CD4-positive, alpha-beta T cell treated with Interleukin-15 for 4 hours (primary cell): ENCODE results near the gene STX11.

ENCODE experiments used
- DNase-seq: peaks from one replicate; pipeline ENCODE4 v3.0.0-alpha.2; 2020; ENCODE audit warnings: low spot score

The STX11 gene

GRCh38 chr6:144215402-144215931, 65.2 kb downstream of the STX11 start:
- peak; percentile 12 for DNase-seq

- DNase-seq = peak; percentile 91
These were observed 65.8 kb downstream of the STX11 start for GRCh38 chr6:144215932-144216667.

GRCh38 chr6:144216668-144217218, 66.4 kb downstream of the STX11 start:
- no peak for DNase-seq

- DNase-seq = no peak
These were observed 66.9 kb downstream of the STX11 start for GRCh38 chr6:144217264-144217663.

DNA sequence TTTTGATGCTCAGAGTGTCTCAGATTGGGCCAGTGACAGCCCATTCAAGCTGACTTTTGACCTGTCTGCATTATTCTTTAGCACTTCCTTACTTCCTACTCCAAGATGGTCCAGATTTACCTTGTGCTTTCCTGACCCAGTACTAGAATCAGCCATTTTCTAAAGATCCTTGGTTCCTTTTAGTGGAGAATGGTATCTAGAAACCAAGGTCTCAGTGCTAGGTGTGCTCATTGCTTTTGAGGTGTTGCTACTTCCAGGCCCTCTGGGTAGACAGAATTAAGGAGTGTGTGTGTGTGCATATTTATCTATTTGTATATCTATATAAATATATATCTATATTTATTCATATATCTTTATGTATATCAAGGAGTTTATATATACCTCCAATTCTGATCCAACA, 67.5 kb downstream of the STX11 start:
- DNase-seq = no peak

DNA sequence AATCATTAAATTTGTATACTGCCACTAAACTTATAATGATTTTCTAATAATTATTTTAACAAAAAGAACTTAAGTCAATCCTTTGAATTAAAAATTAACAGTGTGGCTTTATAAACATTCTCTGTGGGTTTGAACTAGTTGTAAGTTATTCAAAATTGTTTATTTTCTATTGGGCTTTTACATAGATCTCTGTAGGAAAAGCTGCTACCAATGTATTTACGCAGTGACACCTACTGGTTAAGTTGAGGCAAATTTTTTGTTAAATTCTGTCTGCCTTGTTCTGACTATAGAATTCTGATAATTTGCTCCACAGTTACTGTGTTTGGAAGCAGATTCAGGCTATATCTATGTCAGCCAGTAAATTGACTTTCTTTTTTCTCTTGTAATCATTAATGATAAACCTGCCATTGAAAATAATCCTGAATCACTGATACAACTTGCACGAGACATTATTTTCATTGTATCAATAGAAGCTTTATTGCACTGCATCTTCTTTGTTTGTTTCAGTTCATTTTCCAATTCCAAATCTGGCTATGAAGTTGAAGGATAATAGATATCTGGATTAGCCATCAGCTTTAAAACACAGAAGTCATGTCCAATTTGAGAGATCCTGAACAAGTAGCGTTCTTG, 68.9 kb downstream of the STX11 start:
- peak; percentile 64 for DNase-seq

GRCh38 chr6:144220031-144220790, 69.9 kb downstream of the STX11 start:
- DNase-seq = no peak

GRCh38 chr6:144223686-144224085, 73.4 kb downstream of the STX11 start:
- DNase-seq = no peak

DNA sequence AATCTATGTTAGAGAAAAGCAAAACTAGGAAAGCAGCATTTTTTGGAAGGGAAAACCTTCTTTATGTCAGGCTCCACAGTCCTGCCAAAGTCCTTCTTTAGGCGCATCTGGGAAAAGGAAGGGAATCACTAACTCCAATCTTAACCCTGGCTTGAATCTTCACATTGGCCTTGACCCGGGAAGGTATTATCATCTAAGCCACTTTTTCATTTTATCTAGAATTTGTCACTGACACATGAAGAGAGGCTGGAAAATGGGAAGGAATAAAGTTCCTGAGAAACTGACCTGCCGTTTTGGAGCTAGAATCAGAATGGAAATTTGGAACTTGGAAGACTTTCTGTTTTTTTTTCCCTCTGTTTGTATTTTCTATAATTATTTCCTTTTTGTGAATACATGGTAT, 81.4 kb downstream of the STX11 start:
- DNase-seq = no peak

DNA sequence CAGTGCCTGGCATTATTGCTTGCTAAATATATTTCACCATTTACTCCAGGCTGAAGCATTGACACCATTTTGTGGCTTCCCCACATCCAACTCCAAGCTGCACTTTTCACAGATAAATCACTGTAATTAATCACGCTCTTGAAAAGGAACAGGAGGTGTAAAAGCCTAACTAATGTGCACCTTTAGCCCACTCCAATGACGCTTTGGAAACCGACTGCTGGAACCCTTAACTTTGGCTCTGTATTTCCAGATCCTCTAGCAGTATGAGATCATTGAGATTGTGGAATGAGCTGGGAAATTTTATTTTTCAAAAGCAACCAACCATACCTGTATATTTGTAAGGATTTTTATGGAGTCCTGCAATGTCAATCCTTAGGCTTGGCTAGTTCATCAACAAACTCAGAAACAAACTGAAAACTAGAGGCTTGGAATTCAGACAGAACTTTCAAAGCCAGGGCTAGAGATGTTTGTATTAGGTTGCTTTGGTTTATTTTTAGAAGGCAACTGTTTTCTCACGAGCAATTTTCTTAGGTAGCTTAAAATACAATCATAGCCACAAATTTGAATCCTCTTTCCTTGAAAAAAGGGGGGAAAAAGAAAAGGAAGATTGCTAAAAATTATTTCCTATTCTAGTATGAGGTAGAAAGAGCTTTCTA, 82.0 kb downstream of the STX11 start:
- no peak for DNase-seq

DNA sequence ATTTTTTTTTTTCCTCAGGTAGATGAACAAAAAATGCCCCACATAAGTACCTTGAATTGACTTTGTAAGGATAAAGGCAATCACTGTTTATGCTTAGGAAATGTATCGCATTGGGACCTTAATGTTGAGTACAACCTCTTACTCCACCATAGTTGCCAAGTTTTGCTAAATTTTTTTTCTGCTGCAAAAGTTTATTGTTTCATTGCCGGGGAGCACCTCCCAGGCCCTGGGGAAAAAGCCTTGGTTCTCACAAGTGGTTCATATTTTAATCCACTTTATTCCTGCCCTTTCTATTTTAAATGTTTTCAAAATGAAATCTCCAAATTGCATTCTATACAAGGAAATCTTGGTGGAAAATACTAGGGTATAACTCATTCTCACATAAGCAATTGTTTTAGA, 82.5 kb downstream of the STX11 start:
- DNase-seq = no peak

- no peak for DNase-seq
These were observed 84.1 kb downstream of the STX11 start for GRCh38 chr6:144234399-144234798.

DNA sequence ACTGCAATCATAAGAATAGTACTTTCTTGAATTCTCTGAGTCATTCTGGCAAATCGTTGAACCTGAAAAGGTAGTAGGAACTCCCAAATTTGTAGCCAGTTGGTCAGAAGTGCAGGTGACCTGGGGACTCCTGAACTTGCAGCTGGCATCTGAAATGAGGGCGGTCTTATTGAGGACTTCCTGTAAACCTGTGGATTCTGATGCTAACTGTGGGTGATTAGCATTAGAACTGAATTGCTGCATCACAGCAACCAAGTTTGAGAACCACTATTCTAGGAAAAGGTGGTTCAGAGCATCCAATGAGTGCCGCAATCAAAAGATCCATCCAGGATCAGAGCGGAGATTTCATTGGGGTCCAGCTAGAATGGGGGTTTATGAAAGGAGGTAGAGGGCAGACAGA, 84.6 kb downstream of the STX11 start:
- DNase-seq = no peak
